ENCODE data around the gene PRKG1. TPM values are rescaled to one million over a fixed set of nuclear protein-coding genes. Genes with fewer than 3 reads are reported as not detected.

Gene PRKG1
- total and polyA plus RNA-seq, 2 of the 8 experiments (the other 6 are each of a cell fraction or from before 2014, with no cell fraction given) = 4.2 to 15.2 TPM

DNA sequence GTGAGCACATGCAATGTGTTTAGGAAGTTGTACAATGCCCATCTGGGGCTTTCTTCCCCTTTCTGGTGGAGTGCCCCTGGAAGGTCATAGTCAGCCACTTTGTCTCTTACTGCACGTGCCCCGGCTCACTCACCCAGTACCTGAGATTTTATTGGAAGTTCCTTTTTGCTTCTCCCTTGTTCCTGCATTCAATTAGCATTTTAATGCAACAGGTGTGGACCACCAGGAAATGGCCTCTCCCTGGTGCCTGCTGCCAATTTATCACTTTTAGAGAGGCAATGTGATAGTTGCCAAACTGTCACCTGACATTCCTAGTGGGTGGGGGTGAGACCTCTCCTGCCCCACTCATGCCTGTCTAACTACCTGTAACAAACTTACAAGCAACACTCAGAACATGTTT, 946.4 kb downstream of the PRKG1 start:
- H3K14ac ChIP-seq (ENCODE audit: insufficient read length) = no peak overlapping the region
- peak overlapping the region; percentile 28; the same call in 1 of the 2 replicates for H2AK5ac ChIP-seq (ENCODE audit: low read depth, low read length)
- H4K20me1 ChIP-seq (replicated peaks in 1 of 2; ENCODE audit: control insufficient read depth in 1 of 2, insufficient read depth in 2 of 2, low read length in 2 of 2) = no peaks in the 10 kb centered on the region
- 61% methylated on average over 2 of the region's 2 CpGs; no CpG with 5 or more reads in 1 of the 2 experiments for WGBS, 2 experiments (ENCODE audit: extremely low coverage in 1 of 2, insufficient coverage in 1 of 2, insufficient read length in 1 of 2, insufficient replicate concordance in 2 of 2, low coverage in 1 of 2, low lambda C conversion rate in 2 of 2, missing lambda C conversion rate in 1 of 2)
- ChIA-PET CTCF (ENCODE audit: partially characterized antibody) (no interaction called here), POLR2A (ENCODE audit: partially characterized antibody) (interaction anchor here (1.5 kb wide), 1 partner anchor 10 kb away, joined by 4 read pairs; no protein-coding TSS in a partner anchor)
- no peak overlapping the region; a peak in 1 of 4 replicates for H3K4me2 ChIP-seq (ENCODE audit: insufficient read depth in 1 of 2, low read depth in 2 of 2, low read length in 2 of 2)
- H3K79me2 ChIP-seq (ENCODE audit: control insufficient read depth in 1 of 2, insufficient read depth in 2 of 2, low read length in 2 of 2) = no peaks in the 10 kb centered on the region
- H3K56ac ChIP-seq (replicated peaks; ENCODE audit: insufficient read length, low read depth, low read length) = no peak overlapping the region
- H3K9me3 ChIP-seq (ENCODE audit: insufficient read depth in 2 of 2, low read depth in 1 of 2, low read length in 1 of 2) = peaks cover 5 to 6% of the 10 kb centered on the region in 2 experiments; a peak in 2 of 4 replicates
- no peak overlapping the region for H4K8ac ChIP-seq (ENCODE audit: extremely low read depth, insufficient read depth, low read length)
- H4K5ac ChIP-seq (ENCODE audit: insufficient read length, low read depth, low read length) = no peak overlapping the region
- no peak overlapping the region for H3K9ac ChIP-seq (replicated peaks in 1 of 4; ENCODE audit: extremely low read depth in 1 of 4, low read depth in 3 of 4, low read length in 3 of 4)
- DNase-seq (ENCODE audit: low read depth in 1 of 2, low spot score in 2 of 2) (peak in 1 of 2 experiments; percentile 48), FAIRE-seq (peak; percentile 13)
- no peaks in the 10 kb centered on the region for H3K79me1 ChIP-seq (ENCODE audit: low read depth, low read length)
- peak overlapping the region; percentile 13 for H2BK120ac ChIP-seq (replicated peaks; ENCODE audit: low read depth, low read length)
- H3K18ac ChIP-seq (ENCODE audit: extremely low read depth, low read length) = no peak overlapping the region
- 0 out of 2 replicates have a peak overlapping the region, but pooled peaks have one; percentile 54 for H2BK20ac ChIP-seq (ENCODE audit: low read length)
- peak overlapping the region; percentile 47 for H3K4ac ChIP-seq (replicated peaks; ENCODE audit: insufficient read length, low read depth, low read length)
- H3K4me1 ChIP-seq (replicated peaks in 1 of 4; ENCODE audit: control insufficient read depth in 3 of 4, insufficient read depth in 4 of 4, low read length in 3 of 4) = peaks cover 2 to 14% (median 9%) of the 10 kb centered on the region in 4 experiments; a peak in 4 of 7 replicates
- peak overlapping the region; percentile 50; the same call in 1 of the 2 replicates for H2BK12ac ChIP-seq (ENCODE audit: low read depth, low read length)
- H2BK15ac ChIP-seq (ENCODE audit: low read length) = no peak overlapping the region
- H4K91ac ChIP-seq (replicated peaks; ENCODE audit: insufficient read length, low read length) = no peak overlapping the region
- H3K23ac ChIP-seq (ENCODE audit: insufficient read length) = no peak overlapping the region
- H2BK5ac ChIP-seq (ENCODE audit: low read depth, low read length) = peak overlapping the region; percentile 1; the same call in 1 of the 2 replicates
- H3K36me3 ChIP-seq (ENCODE audit: control insufficient read depth in 2 of 4, insufficient read depth in 4 of 4, low read length in 3 of 4) = no peaks in the 10 kb centered on the region; a peak in 1 of 8 replicates
- H2AFZ ChIP-seq (ENCODE audit: low read length) = no peak overlapping the region
- H3K27me3 ChIP-seq (replicated peaks in 1 of 4; ENCODE audit: control insufficient read depth in 3 of 4, extremely low read depth in 1 of 4, insufficient read depth in 3 of 4, low read length in 3 of 4) = no peaks in the 10 kb centered on the region
- H3K23me2 ChIP-seq (ENCODE audit: low read depth, low read length) = no peaks in the 10 kb centered on the region
- peak overlapping the region in 1 of 4 experiments; percentile 3; a peak in 1 of 8 replicates for H3K4me3 ChIP-seq (ENCODE audit: extremely low read depth in 1 of 4, insufficient read depth in 2 of 4, low read depth in 3 of 4, low read length in 4 of 4)
- H3K27ac ChIP-seq (ENCODE audit: low read depth, low read length) = no peak overlapping the region
- TF ChIP-seq RAD21 (IDR thresholded peaks at IDR 0.05 in 1 of 2, conservative IDR thresholded peaks at IDR 0.05 in 1 of 2; ENCODE audit: low read depth in 2 of 2, low read length in 2 of 2) (no peak), POLR2AphosphoS5 (IDR thresholded peaks at IDR 0.05; ENCODE audit: low read depth, low read length) (no peak), RFX5 (IDR thresholded peaks at IDR 0.05; ENCODE audit: borderline replicate concordance, low read depth, low read length) (no peak), SP2 (IDR thresholded peaks at IDR 0.05; ENCODE audit: low read length) (no peak), KDM4A (IDR thresholded peaks at IDR 0.05; ENCODE audit: low read depth, low read length, severe bottlenecking) (no peak), MAX (IDR thresholded peaks at IDR 0.05) (peak; percentile 63; the same call in 1 of the 2 replicates), POLR2A (IDR thresholded peaks at IDR 0.05; ENCODE audit: control extremely low read depth in 1 of 2, low read depth in 2 of 2, low read length in 2 of 2) (peak in 1 of 2 experiments; percentile 32; a peak in 1 of 3 replicates), GTF2F1 (IDR thresholded peaks at IDR 0.05; ENCODE audit: borderline replicate concordance, low read depth, low read length) (no peak), TCF12 (IDR thresholded peaks at IDR 0.05; ENCODE audit: low read depth, low read length) (0 out of 2 replicates have a peak, but pooled peaks have one; percentile 29), EP300 (IDR thresholded peaks at IDR 0.05; ENCODE audit: borderline replicate concordance in 1 of 2, low read depth in 2 of 2, low read length in 2 of 2) (no peak), CBX5 (IDR thresholded peaks at IDR 0.05; ENCODE audit: low read depth, low read length) (no peak)
- TF ChIP-seq, protein P1, sequence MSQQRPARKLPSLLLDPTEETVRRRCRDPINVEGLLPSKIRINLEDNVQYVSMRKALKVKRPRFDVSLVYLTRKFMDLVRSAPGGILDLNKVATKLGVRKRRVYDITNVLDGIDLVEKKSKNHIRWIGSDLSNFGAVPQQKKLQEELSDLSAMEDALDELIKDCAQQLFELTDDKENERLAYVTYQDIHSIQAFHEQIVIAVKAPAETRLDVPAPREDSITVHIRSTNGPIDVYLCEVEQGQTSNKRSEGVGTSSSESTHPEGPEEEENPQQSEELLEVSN (IDR thresholded peaks at IDR 0.05) = peak; percentile 71; the same call in 1 of the 2 replicates

Data from H1 (cell line).